Coronary artery (tissue), 2 donors: ENCODE results near the gene UBE2C.

ENCODE experiments used
- DNase-seq: peaks from one replicate; pipeline ENCODE4 v3.0.0-alpha.2; 2017; ENCODE audit warnings: low spot score
- H3K27ac ChIP-seq, 2 donors: fragments of 200-600 bp; sonication (generic); one replicate each; pipeline ENCODE4 v1.5.1; 2016 to 2019
- H3K4me3 ChIP-seq: fragments of 200-600 bp; sonication (generic); 2 replicates; pipeline ENCODE4 v1.5.1; 2016; ENCODE audit warnings: mild to moderate bottlenecking, moderate library complexity
- TF ChIP-seq, protein P1 (sequence below): fragments of 200-600 bp; sonication (generic); IDR thresholded peaks from one replicate; pipeline ENCODE4 v1.5.1; 2019; ENCODE audit warnings: antibody characterized with exemption

Gene UBE2C

DNA sequence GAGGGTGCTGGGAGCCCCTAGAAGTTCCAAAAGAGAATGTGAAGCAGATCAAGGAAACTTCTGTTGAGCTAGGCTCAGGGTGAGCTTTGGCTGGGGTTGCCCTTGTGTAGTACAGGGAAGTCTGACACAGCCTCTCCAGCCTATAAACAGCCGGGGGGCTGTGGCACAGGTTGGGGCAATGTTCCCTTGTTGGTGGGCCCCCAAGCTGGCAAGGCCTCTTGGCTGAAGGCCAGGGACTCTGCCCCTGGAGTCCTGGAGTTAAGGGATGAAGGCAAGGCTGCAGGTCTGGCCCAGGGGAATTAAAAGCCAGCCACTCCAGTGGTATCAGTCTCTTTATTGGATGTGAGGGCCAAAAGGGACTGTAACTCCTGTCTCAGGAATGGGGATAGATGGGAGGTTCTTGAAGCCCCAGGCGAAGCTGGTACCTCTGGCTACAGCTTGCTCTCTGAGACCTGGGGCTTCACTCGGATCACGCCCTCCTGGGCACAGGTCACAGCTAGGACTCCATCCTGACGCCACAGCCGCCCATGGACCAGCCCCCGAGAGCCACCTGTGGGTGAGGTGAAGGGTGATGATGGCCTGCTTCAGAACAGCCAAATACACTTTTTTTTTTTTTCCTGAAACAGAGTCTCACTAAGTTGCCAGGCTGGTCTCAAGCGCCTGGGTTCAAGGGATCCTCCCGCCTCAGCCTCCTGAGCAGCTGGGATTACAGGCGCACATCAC lies 29.1 kb downstream of the UBE2C start:
- Histone ChIP-seq H3K4me3 (no peak overlapping the region), H3K27ac (peak overlapping the region in 1 of 2 donors; percentile 43)
- DNase-seq = no peak
- TF ChIP-seq, protein P1, sequence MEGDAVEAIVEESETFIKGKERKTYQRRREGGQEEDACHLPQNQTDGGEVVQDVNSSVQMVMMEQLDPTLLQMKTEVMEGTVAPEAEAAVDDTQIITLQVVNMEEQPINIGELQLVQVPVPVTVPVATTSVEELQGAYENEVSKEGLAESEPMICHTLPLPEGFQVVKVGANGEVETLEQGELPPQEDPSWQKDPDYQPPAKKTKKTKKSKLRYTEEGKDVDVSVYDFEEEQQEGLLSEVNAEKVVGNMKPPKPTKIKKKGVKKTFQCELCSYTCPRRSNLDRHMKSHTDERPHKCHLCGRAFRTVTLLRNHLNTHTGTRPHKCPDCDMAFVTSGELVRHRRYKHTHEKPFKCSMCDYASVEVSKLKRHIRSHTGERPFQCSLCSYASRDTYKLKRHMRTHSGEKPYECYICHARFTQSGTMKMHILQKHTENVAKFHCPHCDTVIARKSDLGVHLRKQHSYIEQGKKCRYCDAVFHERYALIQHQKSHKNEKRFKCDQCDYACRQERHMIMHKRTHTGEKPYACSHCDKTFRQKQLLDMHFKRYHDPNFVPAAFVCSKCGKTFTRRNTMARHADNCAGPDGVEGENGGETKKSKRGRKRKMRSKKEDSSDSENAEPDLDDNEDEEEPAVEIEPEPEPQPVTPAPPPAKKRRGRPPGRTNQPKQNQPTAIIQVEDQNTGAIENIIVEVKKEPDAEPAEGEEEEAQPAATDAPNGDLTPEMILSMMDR = no peak

DNA sequence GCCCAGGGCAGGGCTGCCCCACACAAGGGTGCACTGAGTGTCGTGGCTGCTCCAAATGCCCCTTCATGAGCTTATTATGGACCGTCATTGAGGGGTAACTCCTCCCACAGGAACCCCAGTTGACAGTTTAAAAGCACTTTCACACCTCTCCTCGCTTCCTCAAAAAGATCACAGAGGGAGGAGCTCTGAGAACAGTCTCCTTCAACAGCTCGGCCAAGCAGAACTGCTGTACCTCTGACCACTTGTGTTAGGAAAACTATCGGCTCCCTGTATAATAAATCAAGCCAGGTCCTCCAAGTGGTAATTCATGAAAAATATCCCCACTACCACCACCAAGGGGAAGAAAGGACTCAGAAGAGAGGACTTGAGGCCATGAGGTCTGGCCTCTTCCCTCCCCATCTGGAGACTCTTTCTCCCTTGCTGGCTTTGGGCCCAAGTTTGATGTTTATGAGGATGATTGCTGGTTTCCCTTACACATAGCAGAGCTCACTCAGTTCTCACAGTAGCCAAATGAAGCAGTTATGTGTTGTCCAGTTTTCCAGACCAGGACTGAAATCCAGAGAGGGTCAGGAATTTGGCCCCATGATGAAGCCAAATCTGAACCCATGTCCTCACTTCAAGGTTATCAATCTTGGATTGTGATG lies 29.8 kb downstream of the UBE2C start:
- TF ChIP-seq, protein P1 = no peak
- DNase-seq = no peak
- H3K27ac ChIP-seq = peak overlapping the region in 1 of 2 donors; percentile 43
- H3K4me3 ChIP-seq = no peak overlapping the region

DNA sequence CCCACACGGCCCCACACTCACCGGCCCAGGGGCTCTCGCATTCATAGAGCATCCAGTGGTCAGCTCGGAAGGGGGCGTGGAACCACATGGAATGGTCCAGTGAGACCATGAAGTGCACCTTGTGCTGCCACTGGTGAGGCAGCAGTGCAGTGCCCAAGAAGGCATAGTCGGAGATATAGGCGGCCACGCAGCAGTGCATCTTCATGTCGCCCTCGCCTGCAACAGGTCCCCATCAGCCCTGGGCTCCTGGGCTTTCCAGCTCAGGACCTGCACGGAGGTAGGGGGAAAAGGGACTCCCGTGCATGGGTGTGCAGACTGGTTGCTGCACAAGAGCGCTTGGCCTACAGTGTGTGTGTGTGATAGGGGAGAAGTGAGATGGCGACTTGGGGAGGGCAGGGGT lies 31.1 kb downstream of the UBE2C start:
- no peak for DNase-seq
- TF ChIP-seq, protein P1 = no peak
- Histone ChIP-seq H3K4me3 (no peak overlapping the region), H3K27ac (no peak overlapping the region)

DNA sequence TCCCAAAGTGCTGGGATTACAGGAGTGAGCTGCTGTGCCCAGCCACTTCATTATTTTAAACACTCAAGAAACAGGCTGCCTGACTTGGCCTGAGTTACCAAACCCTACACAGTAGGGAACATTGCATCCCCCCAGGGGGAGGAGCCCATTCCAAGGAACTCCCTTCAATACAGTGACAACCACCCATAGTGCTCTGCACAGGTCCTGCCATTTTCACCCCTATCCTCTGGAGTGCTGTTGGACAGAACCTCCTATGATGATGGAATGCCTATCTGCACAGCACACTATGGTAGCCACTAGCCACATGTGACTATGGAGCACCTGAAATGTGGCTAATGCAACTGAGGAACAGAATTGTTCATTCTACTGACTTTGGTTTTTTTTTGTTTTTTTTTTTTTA lies 33.0 kb downstream of the UBE2C start:
- TF ChIP-seq, protein P1 = no peak
- Histone ChIP-seq H3K27ac (no peak overlapping the region), H3K4me3 (no peak overlapping the region)
- DNase-seq = no peak

DNA sequence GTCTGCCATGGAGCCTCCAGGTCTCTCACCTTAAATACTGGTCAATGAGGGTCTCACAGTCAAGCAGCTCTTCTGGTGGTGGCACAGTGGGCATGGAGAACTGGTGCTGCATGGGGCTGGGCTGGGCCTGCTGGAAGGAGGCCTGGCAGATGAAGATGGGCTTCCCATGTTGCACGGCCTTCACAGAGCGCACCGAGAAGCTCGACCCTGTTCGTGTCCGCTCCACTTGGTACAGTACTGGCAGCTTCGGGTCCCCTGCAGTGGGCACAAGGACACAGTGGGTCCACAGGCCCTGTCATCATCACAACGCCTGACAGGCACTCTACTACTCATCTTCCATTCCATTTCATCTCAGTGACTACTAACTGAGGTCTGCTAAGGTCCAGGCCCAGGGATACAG lies 36.0 kb downstream of the UBE2C start:
- TF ChIP-seq, protein P1 = no peak
- DNase-seq = no peak
- no peak overlapping the region for H3K27ac ChIP-seq
- H3K4me3 ChIP-seq = no peak overlapping the region

DNA sequence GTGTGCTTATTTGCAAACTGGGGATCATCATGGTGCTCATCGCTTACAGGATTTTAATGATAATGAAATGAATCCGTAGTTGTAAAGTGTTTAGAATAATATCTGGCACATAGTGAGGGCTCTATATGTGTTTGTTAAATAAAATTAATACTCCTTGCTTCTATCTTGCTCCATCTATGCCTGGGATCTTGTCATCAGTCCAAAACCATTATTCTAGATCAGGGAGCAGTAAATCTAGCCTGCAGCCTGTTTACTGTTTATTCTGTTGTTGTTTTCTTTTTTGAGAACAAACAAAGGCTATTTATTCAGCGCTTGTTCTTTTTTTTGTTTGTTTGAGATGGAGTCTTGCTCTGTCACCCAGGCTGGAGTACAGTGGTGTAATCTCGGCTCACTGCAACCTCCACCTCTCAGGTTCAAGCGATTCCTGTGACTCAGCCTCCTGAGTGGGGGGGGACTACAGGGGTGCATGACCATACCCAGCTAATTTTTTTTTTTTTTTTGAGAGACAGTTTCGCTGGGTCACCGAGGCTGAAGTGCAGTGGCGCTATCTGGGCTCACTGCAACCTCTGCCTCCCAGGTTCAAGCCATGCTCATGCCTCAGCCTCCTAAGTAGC lies 36.6 kb downstream of the UBE2C start:
- H3K4me3 ChIP-seq = no peak overlapping the region
- no peak overlapping the region for H3K27ac ChIP-seq
- no peak for DNase-seq
- TF ChIP-seq, protein P1 = no peak
